ENCODE results near the gene KRT24.

Gene KRT24

DNA sequence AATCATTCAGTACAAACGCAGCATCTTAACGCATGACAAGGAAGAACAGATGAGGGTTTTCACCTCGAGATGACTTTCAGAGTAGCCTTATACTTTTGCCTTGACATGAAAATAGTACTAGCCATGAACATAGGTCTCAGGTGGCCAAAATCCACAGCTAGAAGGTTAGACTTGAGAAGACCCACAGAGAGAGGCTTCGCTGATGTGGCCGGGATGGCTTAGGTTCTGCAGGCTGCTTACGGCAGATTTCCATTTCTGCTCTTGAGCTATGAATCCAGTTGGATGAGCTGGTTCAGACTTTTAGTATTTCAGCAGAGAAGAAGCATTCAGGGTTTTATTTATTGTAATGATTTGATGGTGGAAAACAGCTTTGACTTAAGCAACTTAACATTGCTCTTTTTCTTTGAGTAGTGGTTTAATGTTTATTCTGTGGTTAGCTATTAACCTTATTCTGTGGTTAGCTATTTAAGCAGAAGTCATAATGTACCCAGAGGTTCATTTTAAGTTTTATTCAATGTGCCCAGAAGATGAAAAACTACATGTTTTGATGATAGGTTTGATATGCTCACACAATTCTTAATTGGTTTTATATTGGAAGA lies 7.6 kb downstream of the KRT24 start:
- in situ Hi-C loops (cut with MboI; ENCODE audit: low sequenced_read_pairs): no loop called here

DNA sequence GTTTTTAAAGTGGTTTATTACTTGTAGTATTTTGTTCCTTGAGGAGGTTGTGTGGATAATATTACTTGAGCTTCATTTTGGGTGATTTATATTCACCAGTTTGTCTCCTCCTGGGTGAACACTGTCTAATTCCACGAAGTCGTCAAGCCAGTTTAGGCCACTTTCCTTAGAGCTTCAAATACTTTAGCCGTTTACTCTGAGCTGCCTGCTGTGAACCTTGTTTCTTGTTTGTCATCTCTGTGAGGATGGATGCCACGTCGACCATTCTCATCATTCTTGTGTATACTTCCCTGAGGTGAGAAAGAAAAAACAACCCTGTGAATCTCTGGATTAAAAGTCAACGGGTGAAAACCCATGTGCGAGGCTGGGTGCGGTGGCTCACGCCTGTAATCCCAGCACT lies 9.0 kb downstream of the KRT24 start:
- in situ Hi-C loops (cut with MboI; ENCODE audit: low sequenced_read_pairs): no loop called here

DNA sequence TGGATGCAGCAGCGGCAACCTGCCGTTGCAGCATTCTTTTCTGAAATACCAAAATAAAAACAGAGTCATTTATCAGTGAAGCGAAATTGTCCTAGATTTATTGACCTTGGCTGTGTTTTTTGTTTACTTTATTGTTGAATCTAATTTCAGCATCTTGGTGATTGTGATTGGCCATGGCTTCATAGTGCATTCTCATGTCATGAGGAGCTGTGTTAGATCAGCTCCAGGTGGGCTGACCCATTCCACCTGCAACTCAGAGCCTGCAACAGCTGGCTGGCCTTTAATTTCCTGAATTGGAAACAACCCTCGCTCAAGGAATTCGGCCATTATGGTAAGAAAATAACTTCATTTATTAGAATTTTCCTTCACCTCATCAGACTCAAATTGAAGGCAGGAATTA lies 16.4 kb downstream of the KRT24 start:
- in situ Hi-C loops (cut with MboI; ENCODE audit: low sequenced_read_pairs): no loop called here

GRCh38 chr17:40686192-40686591 lies 17.4 kb downstream of the KRT24 start:
- in situ Hi-C loops (cut with MboI; ENCODE audit: low sequenced_read_pairs): no loop called here

- in situ Hi-C loops (cut with MboI; ENCODE audit: low sequenced_read_pairs): no loop called here
Measured at GRCh38 chr17:40680998-40681397, 22.6 kb downstream of the KRT24 start.

GRCh38 chr17:40679523-40679907 lies 24.0 kb downstream of the KRT24 start:
- in situ Hi-C loops (cut with MboI; ENCODE audit: low sequenced_read_pairs): no loop called here

GRCh38 chr17:40678902-40679522 lies 24.5 kb downstream of the KRT24 start:
- in situ Hi-C loops (cut with MboI; ENCODE audit: low sequenced_read_pairs): no loop called here

DNA sequence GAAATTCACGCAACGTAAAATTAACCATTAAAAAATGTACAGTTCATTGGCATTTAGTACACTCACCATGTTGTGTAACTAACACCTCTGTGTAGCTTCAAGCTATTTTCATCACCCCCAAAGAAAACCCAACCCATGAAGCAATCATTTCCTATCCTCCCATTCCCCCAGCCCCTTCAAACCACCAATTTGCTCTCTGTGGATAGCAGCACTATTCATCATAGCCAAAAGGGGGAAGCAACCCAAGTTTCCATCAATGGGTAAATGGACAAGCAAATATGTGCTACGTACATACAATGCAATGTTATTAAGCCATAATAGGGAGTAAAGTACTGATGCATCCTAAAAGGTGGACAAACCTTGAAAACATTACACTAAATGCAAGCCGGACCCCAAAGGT lies 27.6 kb downstream of the KRT24 start:
- in situ Hi-C loops (cut with MboI; ENCODE audit: low sequenced_read_pairs): no loop called here

GRCh38 chr17:40672654-40673053 lies 30.9 kb downstream of the KRT24 start:
- in situ Hi-C loops (cut with MboI; ENCODE audit: low sequenced_read_pairs): no loop called here

DNA sequence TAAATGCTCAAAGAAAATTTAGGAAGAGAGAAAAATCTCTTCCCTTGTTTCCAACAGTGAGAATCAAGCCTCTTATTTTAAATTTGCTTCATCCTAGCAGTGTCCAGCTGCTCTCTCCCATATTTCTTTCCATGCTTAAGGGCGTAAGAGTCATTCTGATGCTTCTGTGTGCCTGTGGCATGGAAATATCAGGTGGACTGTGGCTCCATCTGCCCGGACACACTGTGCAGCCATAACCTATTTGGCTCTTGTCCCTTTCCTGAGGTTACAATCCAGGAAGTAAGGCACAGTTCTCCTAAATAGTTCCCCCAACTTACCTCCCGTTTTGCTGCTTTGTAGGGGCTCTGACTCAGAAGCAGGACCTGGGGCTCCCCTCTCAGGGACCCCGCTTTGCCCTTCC lies 32.3 kb downstream of the KRT24 start:
- in situ Hi-C loops (cut with MboI; ENCODE audit: low sequenced_read_pairs): no loop called here

DNA sequence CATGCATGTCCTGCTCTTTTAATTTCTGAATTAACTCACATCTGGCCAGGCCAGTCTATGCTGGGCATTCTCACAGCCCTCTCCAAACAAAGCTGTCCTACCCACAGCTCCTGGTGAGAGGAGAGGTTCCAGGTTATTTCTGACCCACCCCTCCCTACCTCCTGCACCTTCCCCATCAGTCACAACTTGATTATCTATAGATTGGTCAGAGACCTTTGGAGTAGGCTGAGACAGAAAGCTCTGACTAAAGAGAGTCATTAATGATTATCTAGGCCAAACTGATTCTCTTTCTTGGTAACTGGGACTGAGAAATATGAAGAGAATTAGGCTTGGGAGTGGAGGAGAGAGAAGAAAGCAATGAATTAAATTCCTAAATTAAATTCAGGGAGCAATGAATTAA lies 37.2 kb downstream of the KRT24 start:
- in situ Hi-C loops (cut with MboI; ENCODE audit: low sequenced_read_pairs): no loop called here

GRCh38 chr17:40664582-40665333 lies 38.8 kb downstream of the KRT24 start, which contains the start of gene KRT222:
Gene KRT222 (minus strand): TSS chr17:40665177. CDS start chr17:40665099, 78 bp downstream.
- in situ Hi-C loops (cut with MboI; ENCODE audit: low sequenced_read_pairs): no loop called here

- in situ Hi-C loops (cut with MboI; ENCODE audit: low sequenced_read_pairs): no loop called here
Measured at GRCh38 chr17:40663252-40663651, 40.3 kb downstream of the KRT24 start.

- in situ Hi-C loops (cut with MboI; ENCODE audit: low sequenced_read_pairs): no loop called here
Measured at GRCh38 chr17:40659911-40660310, 43.6 kb downstream of the KRT24 start.

- in situ Hi-C loops (cut with MboI; ENCODE audit: low sequenced_read_pairs): no loop called here
Measured at GRCh38 chr17:40658396-40658795, 45.2 kb downstream of the KRT24 start.

- in situ Hi-C loops (cut with MboI; ENCODE audit: low sequenced_read_pairs): no loop called here
Measured at GRCh38 chr17:40651939-40652338, 51.6 kb downstream of the KRT24 start.

DNA sequence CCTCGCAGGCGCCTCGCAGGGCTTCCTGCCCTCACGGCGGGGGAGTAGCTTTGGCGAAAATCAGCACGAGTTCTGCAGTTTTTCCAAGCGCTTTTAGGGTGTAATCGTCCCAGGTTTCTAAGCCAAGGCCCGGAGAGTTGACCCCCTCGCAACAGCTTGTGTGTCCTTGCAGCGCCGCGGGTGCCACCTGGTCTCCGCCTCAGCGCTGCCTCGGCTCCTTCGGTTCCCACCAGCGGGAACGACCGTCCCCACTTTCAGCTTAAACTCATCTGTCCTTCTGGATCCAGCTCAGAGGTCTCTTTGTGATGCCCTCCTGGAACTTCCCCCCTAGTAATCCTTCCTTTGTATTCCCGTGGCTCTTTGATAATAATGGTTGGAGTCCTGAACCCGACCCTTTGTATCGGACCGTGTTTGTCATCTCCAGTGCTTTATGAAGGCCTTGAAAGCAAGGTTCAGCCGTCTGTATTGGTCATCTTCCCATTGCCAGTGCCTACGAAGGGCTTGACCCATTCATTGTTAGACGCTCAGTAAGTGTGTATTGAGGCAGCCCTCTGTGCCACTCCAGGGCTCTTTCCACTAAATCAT lies 55.1 kb downstream of the KRT24 start:
- in situ Hi-C loops (cut with MboI; ENCODE audit: low sequenced_read_pairs): no loop called here

Data from HL-60/S4 (cell line).